Upper lobe of left lung (tissue), 6 donors: ENCODE data around the gene CCND1. TPM values are rescaled to one million over a fixed set of nuclear protein-coding genes. Genes with fewer than 3 reads are reported as not detected.

Experiments used
- ATAC-seq, 2 donors: fragments of 200-7000 bp; cut with Tn5 transposase; one replicate each; pipeline ENCODE4 v1.9.1; 2022; ENCODE audit warnings: mild to moderate bottlenecking in 2 of 2, moderate library complexity in 2 of 2; ENCODE audit not compliant: low FRiP score in 2 of 2
- DNase-seq, 2 donors: peaks; one replicate each; pipeline ENCODE4 v3.0.0-alpha.2; 2019 to 2020
- H3K27ac ChIP-seq, 4 donors: fragments of 200-600 bp; sonication (generic); one replicate each; pipeline ENCODE4 v1.5.1; 2016 to 2019
- H3K27me3 ChIP-seq, 4 donors: fragments of 200-600 bp; sonication (generic); one replicate each; pipeline ENCODE4 v1.5.1; 2017 to 2019
- H3K36me3 ChIP-seq, 4 donors: fragments of 200-600 bp; sonication (generic); one replicate each; pipeline ENCODE4 v1.5.1; 2016 to 2019
- H3K4me1 ChIP-seq, 4 donors: fragments of 200-600 bp; sonication (generic); one replicate each; pipeline ENCODE4 v1.5.1; 2018 to 2019
- H3K4me3 ChIP-seq, 4 donors: fragments of 200-600 bp; sonication (generic); one replicate each; pipeline ENCODE4 v1.5.1; 2017 to 2019; ENCODE audit warnings: mild to moderate bottlenecking in 2 of 4, moderate library complexity in 1 of 4
- H3K9me3 ChIP-seq, 4 donors: fragments of 200-600 bp; sonication (generic); one replicate each; pipeline ENCODE4 v1.5.1; 2018 to 2019
- EP300 ChIP-seq, 4 donors: sonication (generic); formaldehyde crosslinking; IDR thresholded peaks; one replicate each; pipeline ENCODE4 v1.5.1; 2017; ENCODE audit warnings: antibody characterized with exemption in 4 of 4, control low read depth in 2 of 4
- POLR2A ChIP-seq, 4 donors: fragments of 450-650 bp; IDR thresholded peaks; one replicate each; pipeline ENCODE4 v1.5.1; 2016 to 2017; ENCODE audit warnings: antibody characterized with exemption in 4 of 4, mild to moderate bottlenecking in 2 of 4
- POLR2AphosphoS5 ChIP-seq, 2 donors: sonication (generic); formaldehyde crosslinking; IDR thresholded peaks; one replicate each; pipeline ENCODE4 v1.5.1; 2017; ENCODE audit warnings: antibody characterized with exemption in 2 of 2
- WGBS, 2 donors: methylation state at CpG; one replicate each; pipeline ENCODE4 v1.1.5; 2017 to 2018; 5-methylcytosine and 5-hydroxymethylcytosine counted together
- total RNA-seq, 6 donors: library from RNA; depleted of rRNA in 4 of 6; stranded (reverse); fragments of >200 nt in 4 of 6; gene quantifications; one replicate each; pipeline versions ENCODE4 v1.1.0 to v1.2.1, GENCODE V29; 2016 to 2021
- TF ChIP-seq, protein P1 (sequence below), 6 experiments: fragments of 450-650 bp in 4 of 6; fragments of 200-600 bp in 2 of 6; sonication (generic) in 2 of 6; IDR thresholded peaks; one replicate each; pipeline ENCODE4 v1.5.1; 2016 to 2019; ENCODE audit warnings: antibody characterized with exemption in 6 of 6
- donor health status: DM: no; HTN: no; CAD: no; lungs with moderate emphysema.
- donor health status: DM: no; HTN: yes; CAD: no; lungs with severe emphysema.

Gene CCND1
- total RNA-seq, 6 donors from 2014 or later = 23.0 to 404 (median 237) TPM

DNA sequence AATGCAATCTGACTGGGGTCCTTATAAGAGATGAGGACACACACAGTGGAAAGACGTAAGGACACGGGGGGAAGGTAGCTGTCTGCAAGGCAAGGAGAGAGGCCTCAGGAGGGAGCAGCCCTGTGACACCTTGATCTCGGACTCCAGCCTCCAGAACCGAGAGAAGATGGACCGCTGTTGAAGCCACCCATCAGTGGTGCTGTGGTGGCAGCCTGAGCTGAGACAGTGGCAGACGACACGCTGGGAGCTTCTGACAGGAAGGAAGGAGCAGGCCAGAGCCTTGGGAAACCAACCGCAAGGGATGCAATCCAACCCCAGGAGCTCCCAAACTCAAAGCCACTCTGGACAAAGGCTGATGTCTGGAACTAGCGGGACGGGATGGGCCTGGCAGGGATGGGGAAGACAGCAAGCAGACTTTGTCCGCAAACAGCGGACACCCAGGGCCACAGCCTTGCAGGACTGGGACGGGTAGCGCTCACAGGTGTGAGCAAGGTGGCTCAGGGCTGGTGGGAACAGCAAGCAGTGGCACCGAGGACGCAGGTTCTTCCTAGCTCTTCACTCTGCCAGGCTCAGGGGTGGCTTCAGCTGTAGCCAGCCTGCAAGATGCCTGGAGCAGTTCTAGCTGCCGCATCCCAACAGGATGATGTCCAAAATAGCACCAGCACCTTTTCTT, 23.3 kb downstream of the CCND1 start:
- DNase-seq (peak in 1 of 2 donors; percentile 29), ATAC-seq (no peak)
- TF ChIP-seq EP300 (IDR thresholded peaks at IDR 0.05) (no peak), POLR2AphosphoS5 (IDR thresholded peaks at IDR 0.05) (no peak), POLR2A (IDR thresholded peaks at IDR 0.05) (no peak)
- TF ChIP-seq, protein P1, sequence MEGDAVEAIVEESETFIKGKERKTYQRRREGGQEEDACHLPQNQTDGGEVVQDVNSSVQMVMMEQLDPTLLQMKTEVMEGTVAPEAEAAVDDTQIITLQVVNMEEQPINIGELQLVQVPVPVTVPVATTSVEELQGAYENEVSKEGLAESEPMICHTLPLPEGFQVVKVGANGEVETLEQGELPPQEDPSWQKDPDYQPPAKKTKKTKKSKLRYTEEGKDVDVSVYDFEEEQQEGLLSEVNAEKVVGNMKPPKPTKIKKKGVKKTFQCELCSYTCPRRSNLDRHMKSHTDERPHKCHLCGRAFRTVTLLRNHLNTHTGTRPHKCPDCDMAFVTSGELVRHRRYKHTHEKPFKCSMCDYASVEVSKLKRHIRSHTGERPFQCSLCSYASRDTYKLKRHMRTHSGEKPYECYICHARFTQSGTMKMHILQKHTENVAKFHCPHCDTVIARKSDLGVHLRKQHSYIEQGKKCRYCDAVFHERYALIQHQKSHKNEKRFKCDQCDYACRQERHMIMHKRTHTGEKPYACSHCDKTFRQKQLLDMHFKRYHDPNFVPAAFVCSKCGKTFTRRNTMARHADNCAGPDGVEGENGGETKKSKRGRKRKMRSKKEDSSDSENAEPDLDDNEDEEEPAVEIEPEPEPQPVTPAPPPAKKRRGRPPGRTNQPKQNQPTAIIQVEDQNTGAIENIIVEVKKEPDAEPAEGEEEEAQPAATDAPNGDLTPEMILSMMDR (IDR thresholded peaks at IDR 0.05) = no peak
- Histone ChIP-seq H3K27me3 (no peaks in the 10 kb centered on the region), H3K9me3 (no peaks in the 10 kb centered on the region), H3K4me3 (no peak overlapping the region), H3K27ac (no peak overlapping the region), H3K36me3 (peaks cover 0 to 68% (median 51%) of the 10 kb centered on the region in 4 donors), H3K4me1 (no peaks in the 10 kb centered on the region)
- 91 to 93% methylated on average over 11 to 17 of the region's 17 CpGs for WGBS, 2 donors

DNA sequence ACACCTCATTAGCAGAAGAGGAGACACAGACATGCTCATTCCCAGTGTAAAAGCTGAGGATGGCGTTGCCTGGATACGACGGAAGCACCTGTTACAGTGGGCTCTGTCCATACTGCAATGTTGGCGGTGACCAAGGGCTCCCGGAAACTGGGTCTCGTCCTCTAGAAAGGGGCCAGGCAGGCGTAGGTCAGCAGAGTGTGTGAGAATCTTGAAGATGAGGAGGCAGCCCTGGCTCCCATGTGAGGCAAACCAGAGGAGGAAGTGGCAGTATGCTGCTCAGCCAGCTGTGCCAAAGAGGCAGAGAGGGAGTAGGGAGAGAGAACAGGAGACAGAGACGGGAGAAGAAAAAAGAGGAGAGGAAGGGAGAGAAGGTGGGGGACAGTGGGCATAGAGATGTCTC, 23.9 kb downstream of the CCND1 start:
- no peaks in the 10 kb centered on the region for H3K9me3 ChIP-seq
- ATAC-seq (no peak), DNase-seq (no peak)
- H3K4me3 ChIP-seq = no peak overlapping the region
- peaks cover 0 to 75% (median 54%) of the 10 kb centered on the region in 4 donors for H3K36me3 ChIP-seq
- no peak overlapping the region for H3K27ac ChIP-seq
- WGBS, 2 donors = 93 to 96% methylated on average over 8 of the region's 8 CpGs
- no peaks in the 10 kb centered on the region for H3K27me3 ChIP-seq
- TF ChIP-seq EP300 (IDR thresholded peaks at IDR 0.05) = no peak
- TF ChIP-seq POLR2AphosphoS5 (IDR thresholded peaks at IDR 0.05) = no peak
- TF ChIP-seq, protein P1 (IDR thresholded peaks at IDR 0.05) = no peak
- TF ChIP-seq POLR2A (IDR thresholded peaks at IDR 0.05) = no peak
- peaks cover 0 to 3% (median 0%) of the 10 kb centered on the region in 4 donors for H3K4me1 ChIP-seq

DNA sequence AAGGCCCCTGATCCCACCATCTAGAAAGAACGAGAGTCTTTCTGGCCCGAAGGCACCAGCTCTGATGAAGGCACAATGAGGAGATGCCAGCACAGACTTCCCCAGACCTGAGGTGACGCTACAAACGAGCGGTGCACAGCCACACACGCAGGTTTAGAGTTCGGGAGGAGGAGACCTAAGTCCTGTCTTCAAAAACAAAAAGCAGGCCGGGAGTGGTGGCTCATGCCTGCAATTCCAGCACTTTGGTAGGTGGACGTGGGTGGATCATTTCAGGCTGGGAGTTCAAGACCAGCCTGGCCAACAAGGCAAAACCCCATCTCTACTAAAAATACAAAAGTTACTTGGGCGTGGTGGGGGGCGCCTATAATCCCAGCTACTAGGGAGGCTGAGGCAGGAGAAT, 24.7 kb downstream of the CCND1 start:
- Histone ChIP-seq H3K36me3 (peaks cover 0 to 79% (median 57%) of the 10 kb centered on the region in 4 donors), H3K4me1 (peaks cover 0 to 10% (median 7%) of the 10 kb centered on the region in 4 donors), H3K4me3 (no peak overlapping the region), H3K9me3 (no peaks in the 10 kb centered on the region), H3K27me3 (no peaks in the 10 kb centered on the region), H3K27ac (no peak overlapping the region)
- 94 to 95% methylated on average over 11 of the region's 11 CpGs for WGBS, 2 donors
- ATAC-seq (no peak), DNase-seq (no peak)
- TF ChIP-seq, protein P1 (IDR thresholded peaks at IDR 0.05) = no peak
- TF ChIP-seq POLR2AphosphoS5 (IDR thresholded peaks at IDR 0.05) (no peak), EP300 (IDR thresholded peaks at IDR 0.05) (no peak), POLR2A (IDR thresholded peaks at IDR 0.05) (no peak)

DNA sequence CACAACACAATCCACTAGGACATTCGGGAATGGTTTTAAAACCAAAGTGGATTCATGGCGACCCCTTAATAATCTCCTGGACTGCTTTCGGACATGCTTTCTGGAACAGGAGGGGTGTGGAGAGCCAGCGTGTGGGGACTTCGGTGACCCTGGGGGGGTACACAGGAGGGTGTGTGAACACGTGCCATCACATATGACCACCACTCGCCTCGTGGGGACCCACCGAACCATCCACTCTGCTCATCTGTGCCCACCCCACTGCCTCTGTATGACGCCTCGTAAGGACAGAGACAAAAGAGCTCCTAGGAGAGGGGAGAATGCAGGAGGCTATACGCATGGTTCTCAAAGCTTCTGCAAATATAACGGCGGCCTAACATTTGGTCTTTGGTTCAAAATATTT, 25.3 kb downstream of the CCND1 start:
- no peaks in the 10 kb centered on the region for H3K27me3 ChIP-seq
- peaks cover 0 to 10% (median 7%) of the 10 kb centered on the region in 4 donors for H3K4me1 ChIP-seq
- no peak overlapping the region for H3K27ac ChIP-seq
- no peak for ATAC-seq
- 91 to 96% methylated on average over 13 to 14 of the region's 14 CpGs for WGBS, 2 donors
- H3K36me3 ChIP-seq = peaks cover 0 to 80% (median 59%) of the 10 kb centered on the region in 4 donors
- TF ChIP-seq POLR2A (IDR thresholded peaks at IDR 0.05) = no peak
- TF ChIP-seq, protein P1 (IDR thresholded peaks at IDR 0.05) = no peak
- TF ChIP-seq EP300 (IDR thresholded peaks at IDR 0.05) = no peak
- TF ChIP-seq POLR2AphosphoS5 (IDR thresholded peaks at IDR 0.05) = no peak
- no peak overlapping the region for H3K4me3 ChIP-seq
- no peaks in the 10 kb centered on the region for H3K9me3 ChIP-seq
- DNase-seq = no peak
